Progenitor cell of endocrine pancreas (in vitro differentiated cells): ENCODE results near the gene CLSTN2. TPM values are rescaled to one million over a fixed set of nuclear protein-coding genes. Genes with fewer than 3 reads are reported as not detected.

ENCODE experiments used
- DNase-seq: peaks from one replicate; pipeline ENCODE4 v3.0.0; 2021; ENCODE audit warnings: low spot score; ENCODE audit not compliant: unreplicated experiment
- H3K27ac Mint-ChIP-seq: 2 replicates; pipeline ENCODE4 v1.8.0; 2021; ENCODE audit warnings: mild to moderate bottlenecking, moderate library complexity, mixed read lengths
- H3K27me3 Mint-ChIP-seq: 2 replicates; pipeline ENCODE4 v1.8.0; 2021; ENCODE audit warnings: mixed read lengths
- H3K36me3 Mint-ChIP-seq: 2 replicates; pipeline ENCODE4 v1.8.0; 2022; ENCODE audit warnings: mixed read lengths; ENCODE audit not compliant: insufficient read depth
- H3K4me1 Mint-ChIP-seq: 2 replicates; pipeline ENCODE4 v1.8.0; 2021; ENCODE audit warnings: low read depth, mixed read lengths
- H3K4me3 Mint-ChIP-seq: 2 replicates; pipeline ENCODE4 v1.8.0; 2021; ENCODE audit warnings: low read depth, mild to moderate bottlenecking, moderate library complexity, mixed read lengths
- H3K9me3 Mint-ChIP-seq: 2 replicates; pipeline ENCODE4 v1.8.0; 2021; ENCODE audit warnings: low read depth, mixed read lengths
- total RNA-seq: library from RNA; stranded (reverse); gene quantifications from 2 replicates; pipeline ENCODE4 v1.2.1, GENCODE V29; 2021
- TF ChIP-seq, protein P1 (sequence below): fragments of 200-600 bp; sonication (generic); IDR thresholded peaks from one replicate; pipeline ENCODE4 v1.5.0; 2021; ENCODE audit warnings: antibody characterized with exemption, mild to moderate bottlenecking; ENCODE audit not compliant: unreplicated experiment

The CLSTN2 gene
- total RNA-seq, 1 donor from 2014 or later: 2.8 TPM

DNA sequence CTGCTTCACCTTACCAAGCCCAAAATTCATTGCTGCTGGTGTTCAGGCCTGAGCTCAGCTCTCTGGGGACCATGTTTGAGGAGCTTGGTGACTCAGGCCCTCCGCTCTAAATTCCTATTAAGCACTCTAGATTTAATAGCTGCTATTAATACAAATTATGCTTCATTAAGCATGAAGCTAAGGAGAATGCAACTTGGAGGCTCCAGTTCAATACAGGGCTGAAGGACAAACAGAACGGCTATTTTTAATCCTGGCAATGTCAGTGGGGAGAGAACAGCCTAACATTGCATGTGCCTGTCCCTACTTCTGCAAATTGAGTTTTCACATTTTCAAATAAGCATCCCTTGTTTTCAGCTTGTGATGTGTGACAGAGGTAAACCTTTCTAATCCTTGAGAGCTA, 662.8 kb downstream of the CLSTN2 start:
- DNase-seq: no peak
- Mint-ChIP-seq H3K9me3 (no peaks in the 10 kb centered on the region), H3K4me3 (no peak overlapping the region), H3K36me3 (no peaks in the 10 kb centered on the region), H3K27ac (no peak overlapping the region), H3K27me3 (peaks cover 5% of the 10 kb centered on the region), H3K4me1 (no peaks in the 10 kb centered on the region)
- TF ChIP-seq, protein P1, sequence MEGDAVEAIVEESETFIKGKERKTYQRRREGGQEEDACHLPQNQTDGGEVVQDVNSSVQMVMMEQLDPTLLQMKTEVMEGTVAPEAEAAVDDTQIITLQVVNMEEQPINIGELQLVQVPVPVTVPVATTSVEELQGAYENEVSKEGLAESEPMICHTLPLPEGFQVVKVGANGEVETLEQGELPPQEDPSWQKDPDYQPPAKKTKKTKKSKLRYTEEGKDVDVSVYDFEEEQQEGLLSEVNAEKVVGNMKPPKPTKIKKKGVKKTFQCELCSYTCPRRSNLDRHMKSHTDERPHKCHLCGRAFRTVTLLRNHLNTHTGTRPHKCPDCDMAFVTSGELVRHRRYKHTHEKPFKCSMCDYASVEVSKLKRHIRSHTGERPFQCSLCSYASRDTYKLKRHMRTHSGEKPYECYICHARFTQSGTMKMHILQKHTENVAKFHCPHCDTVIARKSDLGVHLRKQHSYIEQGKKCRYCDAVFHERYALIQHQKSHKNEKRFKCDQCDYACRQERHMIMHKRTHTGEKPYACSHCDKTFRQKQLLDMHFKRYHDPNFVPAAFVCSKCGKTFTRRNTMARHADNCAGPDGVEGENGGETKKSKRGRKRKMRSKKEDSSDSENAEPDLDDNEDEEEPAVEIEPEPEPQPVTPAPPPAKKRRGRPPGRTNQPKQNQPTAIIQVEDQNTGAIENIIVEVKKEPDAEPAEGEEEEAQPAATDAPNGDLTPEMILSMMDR: no peak

DNA sequence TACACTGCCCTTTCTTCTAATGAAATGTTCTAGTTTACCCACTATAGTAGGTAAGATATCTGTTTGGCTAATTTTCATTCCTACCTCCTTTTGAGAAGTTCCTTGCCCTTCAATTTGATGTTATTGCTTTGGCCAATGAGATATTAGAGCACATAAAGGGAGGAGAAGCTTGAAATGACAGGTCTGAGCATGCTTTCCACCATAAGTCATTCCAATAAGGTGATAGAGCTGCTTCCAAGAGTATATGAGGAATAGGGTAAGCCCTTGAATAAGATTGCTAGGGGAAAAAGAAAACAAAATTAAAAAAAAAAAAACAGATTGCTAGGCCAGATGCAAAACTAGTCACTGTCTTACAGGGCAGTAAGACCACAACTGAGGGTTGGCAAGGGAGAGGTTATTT, 664.0 kb downstream of the CLSTN2 start:
- Mint-ChIP-seq H3K27ac (no peak overlapping the region), H3K4me3 (no peak overlapping the region), H3K4me1 (no peaks in the 10 kb centered on the region), H3K9me3 (no peaks in the 10 kb centered on the region), H3K27me3 (no peaks in the 10 kb centered on the region), H3K36me3 (no peaks in the 10 kb centered on the region)
- TF ChIP-seq, protein P1: no peak
- DNase-seq: no peak

DNA sequence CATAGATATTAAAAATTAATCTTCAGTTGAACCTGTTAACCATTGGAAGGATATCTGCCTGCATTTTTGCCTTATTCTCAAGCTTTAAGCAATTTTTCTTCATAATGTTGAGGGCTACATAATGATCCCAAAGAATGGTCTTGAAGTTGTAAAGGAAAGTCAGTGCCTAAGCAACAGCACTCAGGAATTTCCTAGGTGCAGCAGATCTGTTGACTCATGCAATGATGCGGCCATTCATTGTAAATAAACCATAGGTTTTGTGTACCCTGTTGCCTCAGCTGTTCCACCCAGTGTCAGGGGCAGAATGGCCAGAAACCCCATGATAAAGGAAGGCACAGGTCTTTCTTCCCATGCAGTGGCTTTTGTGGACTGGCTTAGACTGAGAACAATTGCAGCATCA, 664.5 kb downstream of the CLSTN2 start:
- Mint-ChIP-seq H3K4me1 (no peaks in the 10 kb centered on the region), H3K9me3 (no peaks in the 10 kb centered on the region), H3K27me3 (no peaks in the 10 kb centered on the region), H3K36me3 (no peaks in the 10 kb centered on the region), H3K27ac (no peak overlapping the region), H3K4me3 (no peak overlapping the region)
- TF ChIP-seq, protein P1: no peak
- no peak for DNase-seq

DNA sequence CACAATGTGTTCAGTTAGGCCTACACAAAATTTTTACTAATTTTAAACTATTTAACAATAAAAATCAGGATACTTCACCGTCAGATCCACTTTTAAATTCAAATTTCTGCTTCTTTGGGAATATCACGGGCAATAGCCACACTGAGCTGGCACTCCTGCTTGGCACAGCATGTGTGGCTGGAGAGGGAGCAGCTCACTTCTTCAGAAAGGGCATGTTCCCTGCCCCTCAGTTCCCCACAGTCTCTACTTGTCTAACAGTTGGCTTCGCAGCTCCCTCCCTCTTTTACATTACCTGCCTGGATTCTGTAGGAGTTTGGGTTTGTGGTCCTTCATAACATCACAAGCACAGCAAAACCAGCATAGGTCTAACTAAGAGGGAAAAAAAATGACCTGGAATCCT, 666.9 kb downstream of the CLSTN2 start:
- H3K27me3 Mint-ChIP-seq: no peaks in the 10 kb centered on the region
- H3K9me3 Mint-ChIP-seq: peaks cover 6% of the 10 kb centered on the region
- TF ChIP-seq, protein P1: no peak
- no peak overlapping the region for H3K4me3 Mint-ChIP-seq
- H3K36me3 Mint-ChIP-seq: no peaks in the 10 kb centered on the region
- DNase-seq: no peak
- H3K27ac Mint-ChIP-seq: no peak overlapping the region
- no peaks in the 10 kb centered on the region for H3K4me1 Mint-ChIP-seq

DNA sequence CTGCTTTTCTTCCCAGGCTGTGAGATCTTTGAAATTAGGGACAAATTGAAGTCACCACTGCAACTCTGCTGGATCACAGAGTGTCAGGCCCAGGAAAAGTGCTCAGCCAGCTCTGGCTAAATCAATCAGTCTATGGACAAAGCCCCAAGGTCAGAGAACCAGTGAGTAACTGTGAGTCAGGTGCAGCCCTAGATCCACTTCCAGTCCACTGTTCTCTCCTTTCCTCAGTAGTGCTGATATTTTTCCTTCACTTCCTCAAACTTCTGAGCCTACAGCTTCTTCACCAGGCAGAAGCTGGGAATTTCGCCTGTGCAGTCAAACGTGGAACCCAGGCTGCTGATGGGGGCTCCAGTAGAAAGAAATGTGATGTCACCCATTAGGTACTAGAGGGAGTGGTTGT, 667.8 kb downstream of the CLSTN2 start:
- no peaks in the 10 kb centered on the region for H3K36me3 Mint-ChIP-seq
- no peaks in the 10 kb centered on the region for H3K4me1 Mint-ChIP-seq
- H3K27ac Mint-ChIP-seq: no peak overlapping the region

More for the DNA sequence above, 667.8 kb downstream of the CLSTN2 start:
- Mint-ChIP-seq H3K4me3 (no peak overlapping the region), H3K27me3 (no peaks in the 10 kb centered on the region), H3K9me3 (peaks cover 6% of the 10 kb centered on the region)
- TF ChIP-seq, protein P1: no peak
- no peak for DNase-seq
